Measurements from ENCODE around the gene CD2. TPM values are rescaled to one million over a fixed set of nuclear protein-coding genes. Genes with fewer than 3 reads are reported as not detected.

CD2 gene
- total RNA-seq, 1 experiment from 2014 or later: not detected

- no peak for TF ChIP-seq CTCF (IDR thresholded peaks at IDR 0.05; ENCODE audit: unreplicated experiment)
- Mint-ChIP-seq H3K27me3 (ENCODE audit: insufficient read depth, unreplicated experiment) (no peaks in the 10 kb centered on the region), H3K27ac (ENCODE audit: low read depth, unreplicated experiment) (no peak overlapping the region), H3K4me3 (ENCODE audit: unreplicated experiment) (no peak overlapping the region), H3K36me3 (ENCODE audit: insufficient read depth, unreplicated experiment) (no peaks in the 10 kb centered on the region), H3K9me3 (ENCODE audit: unreplicated experiment) (no peaks in the 10 kb centered on the region), H3K4me1 (ENCODE audit: insufficient read depth, unreplicated experiment) (no peaks in the 10 kb centered on the region)
- intact Hi-C loops (cut with micrococcal nuclease): no loop called here
- BruUV-seq (replicated peaks): no TSS peak
- ChIA-PET CTCF (interaction anchor here (0.7 kb wide), 1 partner anchor 9 kb away, joined by 3 read pairs; no protein-coding TSS in a partner anchor), POLR2A (no interaction called here)
- DNase-seq (ENCODE audit: unreplicated experiment): no peak
These were observed 5.4 kb downstream of the CD2 start for GRCh38 chr1:116759636-116760035.

- Mint-ChIP-seq H3K27me3 (ENCODE audit: insufficient read depth, unreplicated experiment) (no peaks in the 10 kb centered on the region), H3K4me3 (ENCODE audit: unreplicated experiment) (no peak overlapping the region), H3K9me3 (ENCODE audit: unreplicated experiment) (no peaks in the 10 kb centered on the region), H3K4me1 (ENCODE audit: insufficient read depth, unreplicated experiment) (no peaks in the 10 kb centered on the region), H3K36me3 (ENCODE audit: insufficient read depth, unreplicated experiment) (no peaks in the 10 kb centered on the region), H3K27ac (ENCODE audit: low read depth, unreplicated experiment) (no peak overlapping the region)
- no TSS peak for BruUV-seq (replicated peaks)
- ChIA-PET CTCF (interaction anchor here (1.2 kb wide), 1 partner anchor 23 kb away, joined by 4 read pairs; no protein-coding TSS in a partner anchor), POLR2A (interaction anchor here (0.9 kb wide), 1 partner anchor 284 kb away, joined by 3 read pairs; no protein-coding TSS in a partner anchor)
- TF ChIP-seq CTCF (IDR thresholded peaks at IDR 0.05; ENCODE audit: unreplicated experiment): no peak
- intact Hi-C loops (cut with micrococcal nuclease): no loop called here
- DNase-seq (ENCODE audit: unreplicated experiment): no peak
These were observed 6.3 kb downstream of the CD2 start for GRCh38 chr1:116760487-116760886.

GRCh38 chr1:116760996-116761665, 6.9 kb downstream of the CD2 start:
- no peaks in the 10 kb centered on the region for H3K36me3 Mint-ChIP-seq (ENCODE audit: insufficient read depth, unreplicated experiment)
- ChIA-PET POLR2A (interaction anchor here (0.9 kb wide), 1 partner anchor 283 kb away, joined by 3 read pairs; no protein-coding TSS in a partner anchor), CTCF (interaction anchor here (0.7 to 1.2 kb wide), 2 partner anchors 11 to 23 kb away, joined by 3 to 4 read pairs; no protein-coding TSS in a partner anchor)
- no peak for DNase-seq (ENCODE audit: unreplicated experiment)
- intact Hi-C loops (cut with micrococcal nuclease): no loop called here
- H3K27me3 Mint-ChIP-seq (ENCODE audit: insufficient read depth, unreplicated experiment): no peaks in the 10 kb centered on the region
- H3K9me3 Mint-ChIP-seq (ENCODE audit: unreplicated experiment): no peaks in the 10 kb centered on the region
- H3K4me1 Mint-ChIP-seq (ENCODE audit: insufficient read depth, unreplicated experiment): no peaks in the 10 kb centered on the region
- H3K4me3 Mint-ChIP-seq (ENCODE audit: unreplicated experiment): no peak overlapping the region
- no peak overlapping the region for H3K27ac Mint-ChIP-seq (ENCODE audit: low read depth, unreplicated experiment)
- TF ChIP-seq CTCF (IDR thresholded peaks at IDR 0.05; ENCODE audit: unreplicated experiment): no peak
- no TSS peak for BruUV-seq (replicated peaks)

GRCh38 chr1:116762281-116762680, 8.1 kb downstream of the CD2 start:
- BruUV-seq (replicated peaks): no TSS peak
- Mint-ChIP-seq H3K27ac (ENCODE audit: low read depth, unreplicated experiment) (no peak overlapping the region), H3K36me3 (ENCODE audit: insufficient read depth, unreplicated experiment) (no peaks in the 10 kb centered on the region), H3K27me3 (ENCODE audit: insufficient read depth, unreplicated experiment) (no peaks in the 10 kb centered on the region), H3K4me3 (ENCODE audit: unreplicated experiment) (no peak overlapping the region), H3K9me3 (ENCODE audit: unreplicated experiment) (no peaks in the 10 kb centered on the region), H3K4me1 (ENCODE audit: insufficient read depth, unreplicated experiment) (no peaks in the 10 kb centered on the region)
- intact Hi-C loops (cut with micrococcal nuclease): no loop called here
- DNase-seq (ENCODE audit: unreplicated experiment): no peak
- CTCF ChIA-PET: interaction anchor here (1.0 to 2.1 kb wide), 3 partner anchors 25 to 305 kb away, joined by 3 to 10 read pairs (median 3); no protein-coding TSS in a partner anchor
- POLR2A ChIA-PET: no interaction called here
- no peak for TF ChIP-seq CTCF (IDR thresholded peaks at IDR 0.05; ENCODE audit: unreplicated experiment)
